GM12878 (cell line): Measurements from ENCODE around the gene FGF12. TPM values are rescaled to one million over a fixed set of nuclear protein-coding genes. Genes with fewer than 3 reads are reported as not detected.
"Not testable (repeated sequence)": the region's sequence is repeated elsewhere in the genome, so short reads cannot be mapped to it uniquely, and the experiment has no call there.

ENCODE experiments used
- ATAC-seq: fragments of 200-7000 bp; cut with Tn5 transposase; 3 replicates; pipeline ENCODE4 v1.9.1; 2020; ENCODE audit warnings: mild to moderate bottlenecking, moderate library complexity
- Bru-seq: library from RNA; stranded (reverse); fragments of 400-500 nt; gene quantifications from one replicate; lab custom pipeline; 2021; lab: Mats Ljungman, UMichigan
- BruChase-seq, 2 experiments: library from RNA; stranded (reverse); fragments of 400-500 nt; gene quantifications; one replicate each; lab custom pipeline; 2021; lab: Mats Ljungman, UMichigan
- BruUV-seq: library from RNA; stranded (reverse); fragments of 400-500 nt; replicated peaks from 2 replicates; lab custom pipeline; 2021; lab: Mats Ljungman, UMichigan
- CTCF ChIA-PET: fragments of 300-600 bp; sonication (Branson Sonifier 250); formaldehyde crosslinking; extraction: SDS; loops from one replicate; lab custom pipeline; 2021; ENCODE audit warnings: inconsistent platforms; lab: Yijun Ruan, JAX
- POLR2A ChIA-PET: fragments of 350-600 bp; formaldehyde crosslinking; extraction: SDS; loops from one replicate; lab custom pipeline; 2021; ENCODE audit warnings: inconsistent platforms; lab: Charles Lee
- RAD21 ChIA-PET: fragments of 300-600 bp; sonication (Branson Sonifier 250); formaldehyde crosslinking; loops from one replicate; lab custom pipeline; 2023; ENCODE audit warnings: antibody characterized with exemption; ENCODE audit not compliant: unreplicated experiment; lab: Charles Lee
- SMC1A ChIA-PET: fragments of 300-600 bp; sonication (Branson Sonifier 250); formaldehyde crosslinking; loops from one replicate; lab custom pipeline; 2023; ENCODE audit not compliant: unreplicated experiment, uncharacterized antibody; lab: Charles Lee
- DNase-seq: peaks from one replicate; pipeline ENCODE4 v3.0.0-alpha.2; 2011; ENCODE audit warnings: low read depth, low spot score
- FAIRE-seq: peaks from 3 replicates; lab custom pipeline; 2011; peaks lifted over from hg19 to GRCh38; lab: Jason Lieb, UNC
- H2AFZ ChIP-seq: 2 replicates; pipeline ENCODE4 v1.6.0; 2011; ENCODE audit warnings: low read depth, low read length, control low read depth; ENCODE audit not compliant: control insufficient read depth
- H3K27ac ChIP-seq: 2 replicates; pipeline ENCODE4 v1.5.1; 2011; ENCODE audit warnings: control low read depth; ENCODE audit not compliant: control insufficient read depth, insufficient read depth
- H3K27me3 ChIP-seq, 2 experiments: replicated peaks in 1 of 2; 2 replicates each; pipeline versions ENCODE4 v1.6.0 to v1.6.1; 2011; ENCODE audit warnings: low read length in 1 of 2; ENCODE audit not compliant: control insufficient read depth in 2 of 2, insufficient read depth in 2 of 2
- H3K36me3 ChIP-seq, 2 experiments: 2 replicates each; pipeline ENCODE4 v1.5.1; 2011; ENCODE audit warnings: low read length in 1 of 2; ENCODE audit not compliant: control insufficient read depth in 2 of 2, insufficient read depth in 2 of 2
- H3K4me1 ChIP-seq: 2 replicates; pipeline ENCODE4 v1.6.1; 2011; ENCODE audit warnings: mild to moderate bottlenecking, low read length, moderate library complexity, mixed read lengths; ENCODE audit not compliant: control insufficient read depth, insufficient read depth
- H3K4me2 ChIP-seq: 2 replicates; pipeline ENCODE4 v1.6.0; 2011; ENCODE audit warnings: control low read depth; ENCODE audit not compliant: control insufficient read depth, insufficient read depth
- H3K4me3 ChIP-seq: fragments of 200-600 bp; sonication (generic); 2 replicates; pipeline ENCODE4 v1.5.1; 2016
- H3K79me2 ChIP-seq: 2 replicates; pipeline ENCODE4 v1.6.0; 2011; ENCODE audit warnings: low read length; ENCODE audit not compliant: control insufficient read depth, insufficient read depth
- H3K9ac ChIP-seq: 2 replicates; pipeline ENCODE4 v1.8.0; 2011; ENCODE audit warnings: low read length, control low read depth, mixed read lengths; ENCODE audit not compliant: control insufficient read depth, insufficient read depth
- H3K9me3 ChIP-seq: replicated peaks from 3 replicates; pipeline ENCODE4 v1.5.1; 2011; ENCODE audit warnings: mild to moderate bottlenecking, low read length; ENCODE audit not compliant: control insufficient read depth, insufficient read depth
- H4K20me1 ChIP-seq: 2 replicates; pipeline ENCODE4 v1.6.0; 2011; ENCODE audit not compliant: control insufficient read depth, insufficient read depth
- TCF3 ChIP-seq: IDR thresholded peaks from 2 replicates; pipeline ENCODE4 v1.6.1; 2012; ENCODE audit warnings: low read depth, mild to moderate bottlenecking, low read length, borderline replicate concordance; ENCODE audit not compliant: insufficient read depth
- ZNF384 ChIP-seq: IDR thresholded peaks from 2 replicates; pipeline ENCODE4 v1.6.1; 2012; ENCODE audit warnings: low read depth, mild to moderate bottlenecking, low read length, improper control_type of control experiment, borderline replicate concordance
- ZSCAN29 ChIP-seq: fragments of 450-650 bp; IDR thresholded peaks from 2 replicates; pipeline ENCODE4 v1.6.1; 2017; ENCODE audit warnings: mild to moderate bottlenecking, moderate library complexity
- WGBS: methylation state at CpG from one replicate; pipeline ENCODE4 v1.1.6; 2016; ENCODE audit warnings: low lambda C conversion rate; ENCODE audit not compliant: insufficient replicate concordance, insufficient coverage; ENCODE audit errors: missing lambda C conversion rate; 5-methylcytosine and 5-hydroxymethylcytosine counted together
- in situ Hi-C: fragments of 300-500 bp; cut with MboI; formaldehyde crosslinking; loops from 9 replicates; pipeline ENCODE4 v1.14.3; 2018; ENCODE audit warnings: mixed read lengths
- intact Hi-C: fragments of 100-400 bp; cut with micrococcal nuclease; formaldehyde crosslinking; loops from one replicate; pipeline ENCODE4 v1.14.2; 2022; ENCODE audit not compliant: unreplicated experiment
- long read RNA-seq, 2 experiments: library from polyadenylated mRNA; unstranded; transcript quantifications; one replicate each; pipeline ENCODE4 v2.0.0, GENCODE V29; 2019 to 2020
- polyA minus RNA-seq, 3 experiments: library from RNA; depleted of rRNA, polyadenylated mRNA; stranded (reverse); fragments of >200 nt; gene quantifications; 2 replicates each; pipeline ENCODE4 v1.2.3, GENCODE V29; 2011
- polyA plus RNA-seq, 11 experiments: library from polyadenylated mRNA; depleted of rRNA in 4 of 11; unstranded in 6 of 11; stranded (reverse) in 5 of 11; fragments of >200 nt; fragmentation: Nextera tagmentation in 4 of 11; fragmentation: Illumina TruSeq in 1 of 11; extraction: Ambion mirVana in 4 of 11; extraction: Trizol in 1 of 11; gene quantifications; 1 replicate in 1 of 11; 2 replicates in 10 of 11; pipeline versions ENCODE4 v1.2.1 to v1.2.3, GENCODE V29; 2011 to 2016; ENCODE audit warnings: inconsistent platforms in 2 of 11, missing spikeins in 2 of 11, low read depth in 1 of 11
- total RNA-seq, 4 experiments: library from RNA; depleted of rRNA in 3 of 4; stranded (reverse); fragments of >200 nt in 3 of 4; fragmentation: Illumina TruSeq in 1 of 4; extraction: Trizol in 1 of 4; gene quantifications; 2 replicates each; pipeline versions ENCODE4 v1.2.1 to v1.2.3, GENCODE V29; 2013 to 2021
- TF ChIP-seq, protein P1 (sequence below): IDR thresholded peaks from 2 replicates; pipeline ENCODE4 v1.6.1; 2012; ENCODE audit warnings: mild to moderate bottlenecking, low read depth, low read length

Gene FGF12
- 1.2 and 1.5 TPM in 2 replicates for total RNA-seq (2013; cell fraction: nucleolus; rRNA removed)
- total RNA-seq (2014; rRNA removed) (0.27 TPM in 1 of 2 replicates, not detected in the other), total RNA-seq (2014; rRNA removed; fragmentation: Illumina TruSeq; extraction: Trizol) (0.13 TPM in 1 of 2 replicates, not detected in the other), total RNA-seq (2021) (not detected in 2 replicates), polyA plus RNA-seq (2011; rRNA removed) (not detected in 2 replicates), polyA plus RNA-seq (2014; fragmentation: Illumina TruSeq; extraction: Trizol) (0.43 TPM in 1 of 2 replicates, not detected in the other), polyA plus RNA-seq (2014; fragmentation: Nextera tagmentation; extraction: Ambion mirVana) (under 1 TPM in 1 of 2 experiments, not detected in 1; 0.03 TPM), polyA plus RNA-seq (2014; rRNA removed) (not detected in 2 replicates), polyA plus RNA-seq (2016; fragmentation: Nextera tagmentation; extraction: Ambion mirVana) (not detected), polyA minus RNA-seq (2011; rRNA and poly(A)+ RNA removed) (0.36 TPM in 1 of 2 replicates, not detected in the other), Bru-seq, nascent RNA (percentile 20 among the genes with signal in this experiment), BruChase-seq, experiment 1, labeled RNA remaining after a 6-hour chase (percentile 31 among the genes with signal in this experiment), BruChase-seq, experiment 2, labeled RNA remaining after a 2-hour chase (percentile 36 among the genes with signal in this experiment)
- polyA plus RNA-seq (2011; ENCODE audit: low read depth): not detected
- polyA plus RNA-seq (2011; cell fraction: cytosol; rRNA removed): not detected in 2 replicates
- polyA plus RNA-seq (2011; cell fraction: nucleus; rRNA removed): not detected in 2 replicates
- polyA plus RNA-seq (2012): 0.22 TPM in 1 of 2 replicates, not detected in the other
- not detected in 2 replicates for polyA minus RNA-seq (2011; cell fraction: cytosol; rRNA and poly(A)+ RNA removed)
- 0.67 and 1.1 TPM in 2 replicates for polyA minus RNA-seq (2011; cell fraction: nucleus; rRNA and poly(A)+ RNA removed)
- long read RNA-seq, experiment 1: 0 reads
- long read RNA-seq, experiment 2, partial matches to known transcripts: 0 of 2 reads
- long read RNA-seq, experiment 2, other reads (novel, unspliced or antisense): 2 of 2 reads

GRCh38 chr3:192727032-192727847, at the start of gene FGF12:
Gene FGF12 (minus strand): TSS chr3:192727541.
- Histone ChIP-seq H2AFZ (no peak within 1 kb of the TSS), H3K9ac (no peak within 1 kb of the TSS), H3K4me3 (no peak within 1 kb of the TSS), H3K9me3 (no peaks in the 10 kb centered on the region), H3K27ac (no peak within 1 kb of the TSS), H3K79me2 (no peaks in the 10 kb centered on the region), H3K36me3 (no peaks in the 10 kb centered on the region), H3K4me2 (no peak within 1 kb of the TSS), H4K20me1 (no peaks in the 10 kb centered on the region), H3K27me3 (0 out of 4 replicates have a peak, but pooled peaks cover 0 to 2% of the 10 kb centered on the region in 2 experiments), H3K4me1 (no peaks in the 10 kb centered on the region)
- intact Hi-C loops: no loop called here
- SMC1A ChIA-PET: no interaction called here
- CTCF ChIA-PET: no interaction called here
- BruUV-seq: no TSS peak
- no peak for ATAC-seq
- DNase-seq: no peak
- no peak for TF ChIP-seq TCF3
- TF ChIP-seq ZNF384: 0 out of 2 replicates have a peak, but pooled peaks have one; percentile 19
- TF ChIP-seq ZSCAN29: no peak
- TF ChIP-seq, protein P1, sequence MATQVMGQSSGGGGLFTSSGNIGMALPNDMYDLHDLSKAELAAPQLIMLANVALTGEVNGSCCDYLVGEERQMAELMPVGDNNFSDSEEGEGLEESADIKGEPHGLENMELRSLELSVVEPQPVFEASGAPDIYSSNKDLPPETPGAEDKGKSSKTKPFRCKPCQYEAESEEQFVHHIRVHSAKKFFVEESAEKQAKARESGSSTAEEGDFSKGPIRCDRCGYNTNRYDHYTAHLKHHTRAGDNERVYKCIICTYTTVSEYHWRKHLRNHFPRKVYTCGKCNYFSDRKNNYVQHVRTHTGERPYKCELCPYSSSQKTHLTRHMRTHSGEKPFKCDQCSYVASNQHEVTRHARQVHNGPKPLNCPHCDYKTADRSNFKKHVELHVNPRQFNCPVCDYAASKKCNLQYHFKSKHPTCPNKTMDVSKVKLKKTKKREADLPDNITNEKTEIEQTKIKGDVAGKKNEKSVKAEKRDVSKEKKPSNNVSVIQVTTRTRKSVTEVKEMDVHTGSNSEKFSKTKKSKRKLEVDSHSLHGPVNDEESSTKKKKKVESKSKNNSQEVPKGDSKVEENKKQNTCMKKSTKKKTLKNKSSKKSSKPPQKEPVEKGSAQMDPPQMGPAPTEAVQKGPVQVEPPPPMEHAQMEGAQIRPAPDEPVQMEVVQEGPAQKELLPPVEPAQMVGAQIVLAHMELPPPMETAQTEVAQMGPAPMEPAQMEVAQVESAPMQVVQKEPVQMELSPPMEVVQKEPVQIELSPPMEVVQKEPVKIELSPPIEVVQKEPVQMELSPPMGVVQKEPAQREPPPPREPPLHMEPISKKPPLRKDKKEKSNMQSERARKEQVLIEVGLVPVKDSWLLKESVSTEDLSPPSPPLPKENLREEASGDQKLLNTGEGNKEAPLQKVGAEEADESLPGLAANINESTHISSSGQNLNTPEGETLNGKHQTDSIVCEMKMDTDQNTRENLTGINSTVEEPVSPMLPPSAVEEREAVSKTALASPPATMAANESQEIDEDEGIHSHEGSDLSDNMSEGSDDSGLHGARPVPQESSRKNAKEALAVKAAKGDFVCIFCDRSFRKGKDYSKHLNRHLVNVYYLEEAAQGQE: peak; percentile 72
- POLR2A ChIA-PET: no interaction called here
- RAD21 ChIA-PET: no interaction called here
- WGBS: 24% methylated on average over 25 of the region's 36 CpGs
- FAIRE-seq: no peak
- in situ Hi-C loops: no loop called here

DNA sequence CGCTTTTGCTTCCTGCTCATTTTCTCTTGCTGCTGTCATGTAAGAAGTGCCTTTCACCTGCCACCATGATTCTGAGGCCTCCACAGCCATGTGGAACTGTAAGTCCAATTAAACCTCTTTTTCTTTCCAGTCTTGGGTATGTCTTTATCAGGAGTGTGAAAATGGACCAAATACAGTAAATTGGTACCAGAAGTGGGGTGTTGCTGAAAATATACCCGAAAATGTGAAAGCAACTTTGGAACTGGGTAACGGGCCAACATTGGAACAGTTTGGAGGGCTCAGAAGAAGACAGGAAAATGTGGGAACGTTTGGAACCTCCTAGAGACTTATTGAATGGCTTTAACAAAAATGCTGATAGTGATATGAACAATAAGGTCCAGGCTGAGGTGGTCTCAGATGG, 47.0 kb upstream of the FGF12 start:
- DNase-seq, H3K4me2 ChIP-seq, H3K27ac ChIP-seq, H3K36me3 ChIP-seq, H3K4me1 ChIP-seq, SMC1A ChIA-PET, H3K9ac ChIP-seq, intact Hi-C loops, RAD21 ChIA-PET, H2AFZ ChIP-seq, H3K4me3 ChIP-seq, H4K20me1 ChIP-seq, in situ Hi-C loops, H3K27me3 ChIP-seq, FAIRE-seq, POLR2A ChIA-PET, H3K9me3 ChIP-seq, BruUV-seq, CTCF ChIA-PET, ATAC-seq, H3K79me2 ChIP-seq: not testable (repeated sequence)
- 38% methylated on average over 4 of the region's 4 CpGs for WGBS
